ENCODE data around the gene MYO1B.

GRCh38 chr2:191399601-191400000 is 154.4 kb downstream of the MYO1B start:
- TF ChIP-seq CTCF (IDR thresholded peaks at IDR 0.05; ENCODE audit: low read length) (no peak), EZH2 (IDR thresholded peaks at IDR 0.05; ENCODE audit: borderline replicate concordance, low read length) (no peak)
